ENCODE results near the gene DCDC2C. TPM values are rescaled to one million over a fixed set of nuclear protein-coding genes. Genes with fewer than 3 reads are reported as not detected.
A peak's percentile ranks its signal among the peaks of the same experiment; 100 is the strongest.

DCDC2C gene
- total and polyA plus RNA-seq, 2 donors (not counting 1 experiment from before 2014, with no cell fraction given), result not detected

DNA sequence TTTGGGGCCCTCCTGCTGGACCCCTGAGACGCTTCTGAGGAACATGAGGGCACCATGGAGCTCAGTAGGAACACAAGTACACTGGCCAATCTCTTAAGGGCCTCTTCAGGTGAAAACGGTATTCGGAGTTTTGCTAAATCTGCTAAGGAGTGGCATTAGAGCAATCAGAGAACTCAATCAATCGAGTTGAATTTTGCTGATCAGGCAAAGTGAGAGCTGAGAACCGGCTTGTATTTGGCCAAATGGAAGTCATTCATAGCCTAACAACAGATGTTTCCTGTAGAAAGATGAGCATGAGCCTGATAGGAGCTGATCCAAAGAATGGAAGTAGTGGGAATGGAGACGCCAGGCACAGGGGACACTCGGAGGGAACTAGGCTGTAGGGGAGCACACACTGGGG, 133.7 kb downstream of the DCDC2C start:
- no peak for DNase-seq (ENCODE audit: low read depth in 2 of 2)
- Histone ChIP-seq H3K27me3 (ENCODE audit: control insufficient read depth, insufficient read depth, low read length) (no peaks in the 10 kb centered on the region), H3K27ac (ENCODE audit: insufficient read depth, low read length) (no peak overlapping the region), H3K4me1 (ENCODE audit: control insufficient read depth, extremely low read depth, insufficient read depth, low read length) (no peaks in the 10 kb centered on the region), H3K4me2 (ENCODE audit: extremely low read depth, insufficient read depth, low read length) (no peak overlapping the region), H3K79me2 (ENCODE audit: control insufficient read depth, insufficient read depth, low read length) (no peaks in the 10 kb centered on the region), H3K9me3 (ENCODE audit: control insufficient read depth, insufficient read depth, low read depth, low read length) (no peaks in the 10 kb centered on the region), H3K4me3 (replicated peaks in 1 of 4; ENCODE audit: control extremely low read depth in 1 of 4, insufficient read depth in 1 of 4, low read depth in 3 of 4, low read length in 4 of 4) (no peak overlapping the region), H2AFZ (ENCODE audit: low read length) (no peak overlapping the region), H3K36me3 (ENCODE audit: control insufficient read depth, insufficient read depth, low read length) (no peaks in the 10 kb centered on the region), H4K20me1 (ENCODE audit: control insufficient read depth, extremely low read depth, insufficient read depth, low read length) (no peaks in the 10 kb centered on the region), H3K9ac (ENCODE audit: insufficient read depth, low read length) (no peak overlapping the region)
- TF ChIP-seq, protein P1, sequence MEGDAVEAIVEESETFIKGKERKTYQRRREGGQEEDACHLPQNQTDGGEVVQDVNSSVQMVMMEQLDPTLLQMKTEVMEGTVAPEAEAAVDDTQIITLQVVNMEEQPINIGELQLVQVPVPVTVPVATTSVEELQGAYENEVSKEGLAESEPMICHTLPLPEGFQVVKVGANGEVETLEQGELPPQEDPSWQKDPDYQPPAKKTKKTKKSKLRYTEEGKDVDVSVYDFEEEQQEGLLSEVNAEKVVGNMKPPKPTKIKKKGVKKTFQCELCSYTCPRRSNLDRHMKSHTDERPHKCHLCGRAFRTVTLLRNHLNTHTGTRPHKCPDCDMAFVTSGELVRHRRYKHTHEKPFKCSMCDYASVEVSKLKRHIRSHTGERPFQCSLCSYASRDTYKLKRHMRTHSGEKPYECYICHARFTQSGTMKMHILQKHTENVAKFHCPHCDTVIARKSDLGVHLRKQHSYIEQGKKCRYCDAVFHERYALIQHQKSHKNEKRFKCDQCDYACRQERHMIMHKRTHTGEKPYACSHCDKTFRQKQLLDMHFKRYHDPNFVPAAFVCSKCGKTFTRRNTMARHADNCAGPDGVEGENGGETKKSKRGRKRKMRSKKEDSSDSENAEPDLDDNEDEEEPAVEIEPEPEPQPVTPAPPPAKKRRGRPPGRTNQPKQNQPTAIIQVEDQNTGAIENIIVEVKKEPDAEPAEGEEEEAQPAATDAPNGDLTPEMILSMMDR (conservative IDR thresholded peaks at IDR 0.05 in 1 of 2, IDR thresholded peaks at IDR 0.05 in 1 of 2; ENCODE audit: low read depth in 1 of 2, low read length in 2 of 2), result no peak
- TF ChIP-seq EZH2 (IDR thresholded peaks at IDR 0.05; ENCODE audit: low read length, missing control alignments), result no peak

DNA sequence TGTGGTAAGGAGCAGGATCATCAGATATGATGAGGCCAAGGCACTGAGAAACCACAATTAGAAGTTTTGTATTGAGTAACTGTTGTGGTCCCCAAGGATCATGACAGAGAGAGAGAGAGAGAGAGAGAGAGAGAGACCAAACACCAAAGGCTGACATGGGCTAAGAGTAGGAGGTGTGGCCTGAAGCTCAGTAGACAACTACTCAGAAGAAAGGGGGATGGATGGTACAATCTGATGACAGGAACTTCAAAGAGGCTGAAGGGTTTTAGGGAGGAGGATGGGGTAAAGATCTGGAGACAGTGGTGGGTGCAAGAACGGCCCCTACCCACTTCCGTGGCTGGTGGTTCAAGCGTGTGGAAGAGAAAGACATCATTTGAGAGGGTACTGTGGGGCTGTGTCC, 135.0 kb downstream of the DCDC2C start:
- Histone ChIP-seq H3K9me3 (ENCODE audit: control insufficient read depth, insufficient read depth, low read depth, low read length) (no peaks in the 10 kb centered on the region), H3K4me2 (ENCODE audit: extremely low read depth, insufficient read depth, low read length) (no peak overlapping the region), H3K4me3 (replicated peaks in 1 of 4; ENCODE audit: control extremely low read depth in 1 of 4, insufficient read depth in 1 of 4, low read depth in 3 of 4, low read length in 4 of 4) (no peak overlapping the region), H4K20me1 (ENCODE audit: control insufficient read depth, extremely low read depth, insufficient read depth, low read length) (no peaks in the 10 kb centered on the region), H3K36me3 (ENCODE audit: control insufficient read depth, insufficient read depth, low read length) (no peaks in the 10 kb centered on the region), H3K27me3 (ENCODE audit: control insufficient read depth, insufficient read depth, low read length) (no peaks in the 10 kb centered on the region), H3K9ac (ENCODE audit: insufficient read depth, low read length) (no peak overlapping the region), H3K79me2 (ENCODE audit: control insufficient read depth, insufficient read depth, low read length) (no peaks in the 10 kb centered on the region), H3K4me1 (ENCODE audit: control insufficient read depth, extremely low read depth, insufficient read depth, low read length) (no peaks in the 10 kb centered on the region), H3K27ac (ENCODE audit: insufficient read depth, low read length) (no peak overlapping the region), H2AFZ (ENCODE audit: low read length) (no peak overlapping the region)
- TF ChIP-seq, protein P1 (conservative IDR thresholded peaks at IDR 0.05 in 1 of 2, IDR thresholded peaks at IDR 0.05 in 1 of 2; ENCODE audit: low read depth in 1 of 2, low read length in 2 of 2), result no peak
- TF ChIP-seq EZH2 (IDR thresholded peaks at IDR 0.05; ENCODE audit: low read length, missing control alignments), result no peak
- no peak for DNase-seq (ENCODE audit: low read depth in 2 of 2)

DNA sequence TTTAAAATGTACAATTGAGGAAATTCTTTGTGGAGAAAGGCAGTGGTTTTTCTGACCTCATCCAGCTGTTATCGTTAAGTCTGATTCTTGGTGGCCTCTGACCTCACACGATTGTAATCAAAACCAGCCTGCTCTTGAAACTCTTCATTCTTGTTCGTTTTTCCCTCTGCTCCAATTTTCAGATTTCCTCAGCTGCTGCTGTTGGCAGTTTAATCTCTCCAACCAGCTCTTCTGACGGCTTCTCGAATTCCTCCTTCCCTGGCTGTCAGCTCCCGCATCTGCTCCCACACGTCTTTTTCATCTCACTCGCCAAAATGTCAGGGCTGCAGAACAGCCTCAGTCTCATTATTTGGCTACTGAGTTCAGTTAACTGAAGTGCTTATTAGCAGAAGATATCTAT, 136.1 kb downstream of the DCDC2C start:
- H3K79me2 ChIP-seq (ENCODE audit: control insufficient read depth, insufficient read depth, low read length), result no peaks in the 10 kb centered on the region
- DNase-seq (ENCODE audit: low read depth in 2 of 2), result peak in 1 of 2 donors; percentile 9

More for the DNA sequence above, 136.1 kb downstream of the DCDC2C start:
- Histone ChIP-seq H3K27ac (ENCODE audit: insufficient read depth, low read length) (no peak overlapping the region), H3K4me3 (replicated peaks in 1 of 4; ENCODE audit: control extremely low read depth in 1 of 4, insufficient read depth in 1 of 4, low read depth in 3 of 4, low read length in 4 of 4) (no peak overlapping the region), H3K4me2 (ENCODE audit: extremely low read depth, insufficient read depth, low read length) (no peak overlapping the region), H3K27me3 (ENCODE audit: control insufficient read depth, insufficient read depth, low read length) (no peaks in the 10 kb centered on the region), H3K9ac (ENCODE audit: insufficient read depth, low read length) (no peak overlapping the region), H3K9me3 (ENCODE audit: control insufficient read depth, insufficient read depth, low read depth, low read length) (no peaks in the 10 kb centered on the region), H4K20me1 (ENCODE audit: control insufficient read depth, extremely low read depth, insufficient read depth, low read length) (no peaks in the 10 kb centered on the region), H3K36me3 (ENCODE audit: control insufficient read depth, insufficient read depth, low read length) (no peaks in the 10 kb centered on the region), H2AFZ (ENCODE audit: low read length) (no peak overlapping the region), H3K4me1 (ENCODE audit: control insufficient read depth, extremely low read depth, insufficient read depth, low read length) (no peaks in the 10 kb centered on the region)
- no peak for TF ChIP-seq EZH2 (IDR thresholded peaks at IDR 0.05; ENCODE audit: low read length, missing control alignments)
- TF ChIP-seq, protein P1 (conservative IDR thresholded peaks at IDR 0.05 in 1 of 2, IDR thresholded peaks at IDR 0.05 in 1 of 2; ENCODE audit: low read depth in 1 of 2, low read length in 2 of 2), result no peak

All from fibroblast of lung (primary cell).